ENCODE data around the gene OR5AU1. TPM values are rescaled to one million over a fixed set of nuclear protein-coding genes. Genes with fewer than 3 reads are reported as not detected.

Gene OR5AU1
- 8.4 TPM for total RNA-seq (ENCODE audit: insufficient read depth, low replicate concordance)

DNA sequence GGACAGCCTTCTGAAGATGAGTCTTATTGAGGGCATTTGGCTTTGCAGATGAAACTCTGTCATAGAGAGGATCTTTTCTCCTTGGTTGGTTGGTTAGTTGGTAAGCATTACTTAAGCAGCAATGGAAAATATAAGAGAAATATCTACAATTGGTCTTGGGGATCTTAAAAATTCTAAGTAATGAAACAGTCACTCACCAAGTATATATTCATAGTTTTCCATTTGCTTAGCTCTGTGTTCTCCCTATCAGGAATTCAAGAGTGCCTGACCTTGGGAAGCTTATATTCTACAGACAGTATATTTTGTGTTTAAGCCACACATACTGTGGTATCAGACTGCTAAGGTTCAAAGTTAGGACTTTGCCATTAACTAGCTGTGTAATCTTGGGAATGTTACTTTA lies at the start of gene OR5AU1:
OR5AU1 (minus strand) TSS at position 101 of the 400 bp plus-strand sequence. CDS start 191 bp downstream, outside the sequence.
- DNase-seq (ENCODE audit: low spot score): no peak

DNA sequence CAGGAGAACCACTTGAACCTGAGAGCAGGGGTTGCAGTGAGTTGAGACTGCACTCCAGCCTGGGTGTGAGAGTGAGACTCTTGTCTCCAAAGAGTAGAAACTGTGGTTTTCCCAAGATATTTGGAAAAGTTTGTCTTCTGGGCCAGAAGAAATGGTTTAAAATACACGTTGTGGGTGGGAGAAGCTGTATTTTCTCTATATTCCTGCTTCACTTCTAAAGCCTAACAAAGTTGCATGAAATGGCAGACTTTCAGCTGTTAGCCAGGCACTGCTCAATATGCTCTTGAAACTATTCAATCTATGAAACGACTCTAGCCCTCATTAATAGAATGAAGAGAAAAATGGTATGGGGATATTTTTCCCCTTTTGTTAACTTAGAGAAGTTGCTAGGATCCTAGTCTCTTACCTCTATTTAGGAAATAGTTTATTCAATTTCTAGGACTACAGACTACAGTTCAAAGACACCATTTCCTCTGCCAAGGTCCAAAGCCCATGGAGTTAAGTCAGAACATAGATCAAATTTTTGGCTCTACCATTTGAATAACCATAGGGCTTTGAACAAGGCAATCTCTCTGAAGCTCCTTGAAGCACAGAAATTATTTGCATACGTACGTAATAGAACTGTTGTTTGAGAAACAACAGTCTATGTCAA lies 49.3 kb upstream of the OR5AU1 start:
- no peak for DNase-seq (ENCODE audit: low spot score)

DNA sequence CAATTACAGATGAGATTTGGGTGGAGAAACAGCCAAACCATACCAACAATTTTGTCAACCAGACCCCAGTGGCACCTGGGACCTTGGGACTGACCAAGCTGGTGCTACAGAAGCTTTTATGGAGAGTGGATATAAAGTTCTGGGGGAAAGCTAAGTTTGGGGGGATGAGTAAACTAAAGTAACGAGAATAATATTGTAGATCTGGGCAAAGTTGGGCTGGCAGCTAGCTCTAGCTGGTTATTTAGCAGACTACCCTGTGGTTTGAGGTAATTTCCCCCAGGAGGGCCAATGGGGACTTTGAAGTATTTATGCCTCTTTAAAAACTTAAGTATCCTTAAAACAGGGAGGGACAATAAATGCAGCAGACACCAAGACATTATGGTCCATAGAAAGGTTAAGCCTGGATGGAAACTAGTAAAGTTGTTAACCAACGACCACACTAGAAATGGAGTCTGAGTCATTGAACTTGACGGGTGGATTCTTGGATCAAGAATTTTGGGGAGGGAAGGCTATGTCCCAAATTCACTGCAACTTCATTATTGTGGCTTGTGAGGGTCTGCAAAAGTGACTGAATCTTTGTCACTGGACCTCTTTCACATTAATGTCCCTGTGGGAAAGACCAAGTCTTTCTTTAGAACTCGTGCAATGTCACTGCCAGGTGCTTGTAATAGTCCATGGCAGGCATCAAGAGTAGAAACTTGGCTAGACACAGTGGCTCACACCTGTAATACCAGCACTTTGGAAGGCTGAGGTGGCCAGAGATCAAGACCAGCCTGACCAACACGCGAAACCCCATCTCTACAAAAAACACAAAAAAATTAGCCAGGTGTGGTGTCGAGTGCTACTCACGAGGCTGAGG lies 48.5 kb upstream of the OR5AU1 start:
- no peak for DNase-seq (ENCODE audit: low spot score)

DNA sequence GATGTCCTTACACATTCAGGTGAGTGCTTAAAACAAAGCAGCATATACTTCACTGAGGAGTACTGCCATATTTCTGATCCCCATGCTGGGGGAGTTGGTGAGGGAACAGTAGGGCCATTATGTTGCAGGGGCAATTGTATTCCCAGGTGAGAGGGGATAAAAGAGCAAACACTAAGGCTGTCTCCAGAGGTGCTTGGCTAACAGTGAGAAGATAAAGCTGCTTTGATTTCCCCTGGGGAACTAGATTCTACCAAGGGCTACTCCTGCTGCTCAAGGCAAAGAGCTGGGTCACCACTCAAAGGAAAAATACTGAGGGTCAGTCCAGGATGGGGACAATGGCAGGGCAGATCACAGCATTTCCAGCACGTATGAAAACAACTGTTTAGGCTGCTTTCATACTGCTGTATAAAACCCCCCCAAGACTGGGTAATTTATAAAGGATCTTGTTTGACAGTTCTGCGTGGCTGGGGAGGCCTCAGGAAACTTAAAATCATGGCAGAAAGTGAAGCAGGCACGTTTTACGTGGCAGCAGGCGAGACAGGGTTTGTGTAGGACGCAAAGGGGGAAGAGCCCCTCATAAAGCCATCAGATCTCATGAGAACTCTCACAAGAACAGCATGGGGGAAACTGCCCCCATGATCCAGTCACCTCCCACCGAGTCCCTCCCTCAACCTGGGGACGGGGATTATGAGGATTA lies 47.8 kb upstream of the OR5AU1 start:
- no peak for DNase-seq (ENCODE audit: low spot score)

DNA sequence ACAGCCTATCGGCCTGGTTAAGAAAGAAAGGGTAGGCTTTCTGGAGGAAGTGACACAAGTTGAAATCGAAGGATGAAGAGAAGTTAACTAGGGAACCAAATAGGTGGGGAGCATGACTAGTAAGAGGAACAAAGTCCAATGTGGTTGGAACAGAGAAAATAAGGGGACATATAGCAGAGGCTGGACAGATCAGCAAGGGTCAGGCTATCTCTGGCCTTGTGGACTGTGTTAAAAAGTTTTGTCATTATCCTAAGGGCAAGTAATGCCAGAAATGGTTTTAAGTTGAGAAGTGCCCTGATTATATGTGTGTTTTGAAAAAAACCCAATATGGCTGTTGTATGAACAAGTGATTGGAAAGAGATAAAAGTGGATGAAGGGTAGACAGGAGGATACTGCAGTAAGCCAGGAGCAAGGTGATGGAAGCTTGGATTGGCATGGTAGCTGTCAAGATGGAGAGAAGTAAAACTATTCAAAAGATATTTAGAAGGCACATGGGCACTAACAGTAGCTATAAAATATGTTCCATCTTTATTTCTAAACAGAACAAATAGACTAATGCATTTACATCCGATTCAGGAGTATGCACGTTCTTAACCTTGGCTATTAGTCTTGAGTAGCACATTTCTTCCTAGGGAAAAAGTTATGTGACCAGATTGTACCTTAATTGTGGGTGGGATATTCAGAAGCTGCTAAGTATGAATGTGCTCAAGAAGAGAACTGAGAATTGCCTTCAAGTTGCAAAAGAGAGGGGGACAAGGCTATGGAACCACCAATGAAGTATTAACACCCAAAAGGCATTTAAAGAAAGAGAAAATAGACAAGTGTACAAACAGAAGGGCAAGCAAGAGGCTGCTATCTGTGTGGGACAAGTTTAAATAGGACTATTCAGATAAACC lies 46.8 kb upstream of the OR5AU1 start:
- DNase-seq (ENCODE audit: low spot score): no peak

DNA sequence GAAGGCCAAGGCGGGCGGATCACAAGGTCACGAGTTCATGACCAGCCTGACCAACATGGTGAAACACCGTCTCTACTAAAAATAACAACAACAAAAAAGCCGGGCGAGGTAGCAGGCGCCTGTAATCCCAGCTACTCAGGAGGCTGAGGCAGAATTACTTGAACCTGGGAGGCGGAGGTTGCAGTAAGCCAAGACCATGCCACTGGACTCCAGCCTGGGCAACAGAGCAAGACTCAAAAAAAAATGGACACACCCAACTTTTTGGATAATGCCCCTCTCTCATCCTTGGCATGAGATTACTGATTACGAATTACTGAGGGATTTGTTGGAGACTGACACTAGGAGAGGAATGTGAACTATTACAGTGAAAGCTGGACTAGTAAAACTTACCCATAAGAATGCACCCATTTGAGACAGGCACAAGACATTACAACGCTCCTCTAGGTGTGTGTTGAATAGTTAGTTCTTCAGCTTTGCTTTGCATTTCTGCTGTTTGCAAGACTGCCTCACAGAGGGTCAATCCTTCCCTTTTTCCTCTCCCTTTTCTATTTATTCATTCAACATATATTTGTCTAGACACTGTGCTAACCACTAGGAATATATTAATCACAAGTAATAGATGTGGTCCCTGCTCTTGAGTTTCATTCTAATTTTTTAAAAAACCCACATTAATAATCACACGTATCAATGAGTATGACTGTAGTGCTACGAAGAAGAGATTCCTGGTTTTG lies 46.0 kb upstream of the OR5AU1 start:
- DNase-seq (ENCODE audit: low spot score): no peak

DNA sequence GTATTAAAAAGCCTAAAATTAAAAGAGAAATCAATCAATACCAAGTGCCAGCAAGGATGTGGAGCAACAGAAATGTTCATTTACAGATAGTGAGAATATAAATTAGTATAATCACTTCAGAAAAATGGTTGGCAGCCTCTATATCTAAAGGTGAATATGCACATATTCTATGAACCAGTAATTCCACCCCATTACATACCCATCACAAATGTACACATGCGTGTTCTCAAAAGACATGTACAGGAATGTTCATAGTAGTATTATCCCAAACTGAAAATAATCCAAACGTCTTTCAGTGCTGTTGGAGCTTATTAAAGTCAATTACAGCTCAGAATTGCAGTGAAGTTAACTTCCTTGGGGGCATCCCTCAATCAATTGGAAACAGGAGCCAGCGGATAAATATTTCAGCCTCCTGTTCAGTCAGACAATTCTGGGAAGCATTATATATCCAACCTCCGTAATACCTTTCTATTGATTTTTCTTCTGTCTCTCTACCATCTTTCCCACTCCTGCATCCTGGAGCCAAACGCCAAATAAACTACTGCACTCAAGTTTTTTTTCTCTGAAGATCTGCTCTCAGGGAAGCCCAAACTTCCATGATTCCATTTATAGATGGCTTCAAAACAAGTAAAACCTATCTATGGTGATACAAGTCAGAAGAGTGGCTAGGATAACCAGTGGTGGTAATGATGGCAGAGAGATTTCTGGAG lies 45.0 kb upstream of the OR5AU1 start:
- DNase-seq (ENCODE audit: low spot score): no peak

DNA sequence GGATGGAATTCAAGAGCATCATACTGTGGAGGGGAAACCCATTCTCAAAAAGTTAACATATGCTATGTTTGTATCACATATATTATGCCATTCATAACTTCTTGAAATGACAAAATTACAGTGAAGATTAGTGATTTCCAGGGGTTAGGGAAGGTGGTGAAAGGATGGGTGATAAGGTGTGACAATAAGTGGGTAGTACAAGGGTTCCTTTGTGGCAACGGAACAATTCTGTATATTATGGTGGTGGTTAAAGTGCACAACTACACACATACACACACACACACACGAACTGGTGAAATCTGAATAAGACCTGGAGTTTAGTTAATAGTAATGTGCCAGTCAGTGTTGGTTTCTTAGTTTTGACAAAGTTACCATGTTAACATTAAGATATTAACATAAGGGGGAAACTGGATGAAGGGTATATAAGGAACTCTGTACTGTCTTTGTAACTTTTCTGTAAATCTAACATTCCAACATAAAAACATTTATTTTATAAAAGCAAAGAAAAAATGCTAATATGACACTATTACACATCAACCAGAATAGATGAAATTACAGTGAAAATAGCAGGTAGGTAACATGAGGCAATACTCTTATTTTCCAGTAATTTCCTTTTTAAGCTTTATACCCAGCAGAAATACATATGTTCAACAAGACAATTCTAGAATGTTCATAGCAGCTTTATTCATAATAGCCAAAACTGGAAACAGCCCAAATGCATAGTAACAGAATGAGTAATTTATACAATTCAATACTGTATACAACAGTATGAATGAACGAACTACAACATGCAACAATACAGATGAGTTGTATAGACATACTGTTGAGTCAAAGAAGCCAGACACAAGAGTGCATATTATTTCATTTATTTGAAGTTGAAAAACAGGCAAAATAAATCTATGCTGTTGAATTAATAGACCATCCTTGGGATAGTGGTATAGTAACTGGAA lies 44.0 kb upstream of the OR5AU1 start:
- no peak for DNase-seq (ENCODE audit: low spot score)

DNA sequence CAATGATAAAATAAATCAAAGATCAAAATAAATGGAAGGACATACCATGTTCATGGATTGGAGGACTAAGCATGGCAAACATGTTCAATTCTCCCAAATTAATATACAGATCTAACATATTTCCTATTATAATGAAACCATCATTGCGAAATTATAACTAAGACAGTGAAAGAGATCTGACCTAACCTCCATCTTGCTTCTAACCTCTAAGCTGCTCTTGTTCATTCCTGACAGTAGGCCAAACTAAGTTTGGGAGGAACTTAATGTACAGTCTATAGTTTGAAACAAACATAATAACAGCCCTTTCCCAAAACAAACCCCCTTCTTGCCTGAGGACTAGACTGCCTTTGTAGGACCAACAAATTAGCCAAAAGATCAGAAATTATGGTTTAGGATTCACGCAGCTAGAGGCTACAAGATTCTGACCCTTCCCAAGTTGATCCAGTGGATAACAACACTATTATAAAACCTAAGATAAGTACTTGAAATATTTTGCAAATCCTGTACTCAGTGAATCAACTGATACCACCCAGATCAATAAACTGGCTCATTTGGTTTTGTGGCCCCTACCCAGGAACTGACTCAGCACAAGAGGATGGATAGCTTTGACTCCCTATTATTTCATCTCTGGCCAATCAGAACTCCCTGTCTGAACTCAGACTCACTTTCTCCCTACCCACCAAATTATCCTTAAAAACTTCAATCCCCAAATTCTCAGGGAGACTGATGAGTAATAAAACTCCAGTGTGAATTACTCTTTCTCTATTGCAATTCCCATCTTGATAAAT lies 41.7 kb upstream of the OR5AU1 start:
- DNase-seq (ENCODE audit: low spot score): no peak

DNA sequence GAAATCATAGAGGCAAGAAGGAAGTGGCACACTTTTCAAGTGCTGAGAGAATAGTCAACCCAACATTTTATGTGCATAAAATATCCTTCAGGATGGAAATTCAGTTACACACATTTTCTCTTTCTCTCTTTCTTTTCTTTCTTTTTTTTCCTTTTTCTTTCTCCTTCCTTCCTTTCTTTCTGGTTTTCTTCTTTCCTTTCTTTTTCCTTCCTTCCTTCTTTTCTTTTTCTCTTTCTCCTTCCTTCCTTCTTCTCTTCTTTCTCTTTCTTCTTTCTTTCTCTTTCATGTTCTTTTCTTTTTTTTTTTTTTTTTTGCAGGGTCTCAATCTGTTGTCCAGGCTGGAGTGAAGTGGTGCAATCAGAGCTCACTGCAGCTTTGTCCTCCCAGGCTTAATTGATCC lies 38.7 kb upstream of the OR5AU1 start:
- no peak for DNase-seq (ENCODE audit: low spot score)

DNA sequence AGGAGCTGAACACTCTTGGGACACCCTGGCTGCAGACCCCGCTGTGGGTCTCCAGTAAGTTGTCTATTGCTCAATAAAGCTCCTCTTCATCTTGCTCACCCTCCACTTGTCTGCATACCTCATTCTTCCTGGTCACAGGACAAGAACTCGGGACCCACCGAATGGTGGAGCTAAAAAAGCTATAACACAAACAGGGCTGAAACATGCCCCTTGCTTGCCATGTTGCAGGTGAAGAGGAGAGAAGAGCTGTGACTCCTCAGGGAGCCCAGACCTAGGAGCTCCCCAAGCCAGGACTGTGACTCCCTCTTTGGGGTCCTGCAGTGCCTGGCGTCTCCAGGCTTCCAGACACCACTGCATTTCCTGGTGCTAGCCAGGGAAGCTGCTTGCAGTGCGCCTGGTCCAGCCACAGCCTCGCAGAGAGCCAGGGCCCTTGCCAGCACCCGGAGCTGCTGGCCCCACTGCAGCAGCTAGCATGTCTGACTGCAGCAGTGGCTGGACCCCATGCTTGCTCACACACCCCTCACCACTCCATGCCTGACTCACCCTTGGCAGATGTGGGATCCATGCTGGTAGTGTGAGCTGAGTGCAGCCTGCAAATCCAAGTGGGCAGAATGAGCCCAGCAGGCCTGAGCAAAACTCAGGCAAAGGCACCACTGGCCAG lies 37.1 kb upstream of the OR5AU1 start:
- no peak for DNase-seq (ENCODE audit: low spot score)

DNA sequence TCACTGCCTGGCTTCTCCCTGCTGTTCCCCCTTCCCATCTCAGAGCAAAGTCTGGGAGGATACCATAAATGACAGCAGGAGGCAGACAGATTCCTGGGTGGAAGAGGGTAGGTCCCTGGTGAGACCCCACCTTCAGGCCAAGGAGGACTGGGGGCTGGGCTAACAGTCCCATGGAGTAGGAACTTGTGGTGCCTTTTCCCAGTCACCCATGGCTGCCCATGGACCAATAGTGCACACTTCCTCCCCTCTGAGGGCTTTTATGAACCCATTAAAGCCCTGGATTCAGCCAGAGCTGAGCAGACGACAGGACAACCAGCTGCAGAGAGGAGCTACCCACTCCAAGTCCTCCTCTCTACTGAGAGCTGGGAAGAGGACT lies 36.6 kb upstream of the OR5AU1 start:
- no peak for DNase-seq (ENCODE audit: low spot score)

DNA sequence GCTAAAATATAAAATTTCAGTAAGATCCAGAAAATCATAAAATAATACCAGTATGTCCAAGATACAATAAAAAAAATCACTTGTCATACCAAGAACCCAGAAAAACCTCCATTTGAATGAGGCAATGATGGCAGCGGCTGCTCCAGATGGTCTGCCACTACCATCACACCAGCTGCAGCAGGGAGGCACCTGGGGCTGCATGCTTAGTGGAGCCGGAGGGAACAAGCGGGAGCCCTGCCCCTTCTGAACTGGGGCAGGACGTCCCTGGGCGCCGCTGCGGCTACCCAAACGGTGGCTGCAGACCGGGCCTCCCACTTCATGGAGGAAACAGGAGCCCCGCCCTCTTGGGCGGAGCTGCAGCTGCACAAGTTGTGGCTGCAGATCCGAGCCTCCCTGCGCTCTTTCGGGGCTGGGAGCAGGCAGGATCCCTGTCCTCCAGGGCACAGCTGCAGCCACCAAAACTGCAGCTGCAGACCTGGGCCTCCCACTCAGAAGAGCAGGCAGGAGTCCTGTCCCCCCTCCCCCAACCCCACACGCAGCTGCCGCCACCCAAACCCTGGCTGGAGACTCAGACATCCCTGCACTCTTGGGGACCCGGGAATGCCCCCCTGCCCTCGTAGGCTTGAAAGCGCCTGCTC lies 36.1 kb upstream of the OR5AU1 start:
- DNase-seq (ENCODE audit: low spot score): peak; percentile 41

DNA sequence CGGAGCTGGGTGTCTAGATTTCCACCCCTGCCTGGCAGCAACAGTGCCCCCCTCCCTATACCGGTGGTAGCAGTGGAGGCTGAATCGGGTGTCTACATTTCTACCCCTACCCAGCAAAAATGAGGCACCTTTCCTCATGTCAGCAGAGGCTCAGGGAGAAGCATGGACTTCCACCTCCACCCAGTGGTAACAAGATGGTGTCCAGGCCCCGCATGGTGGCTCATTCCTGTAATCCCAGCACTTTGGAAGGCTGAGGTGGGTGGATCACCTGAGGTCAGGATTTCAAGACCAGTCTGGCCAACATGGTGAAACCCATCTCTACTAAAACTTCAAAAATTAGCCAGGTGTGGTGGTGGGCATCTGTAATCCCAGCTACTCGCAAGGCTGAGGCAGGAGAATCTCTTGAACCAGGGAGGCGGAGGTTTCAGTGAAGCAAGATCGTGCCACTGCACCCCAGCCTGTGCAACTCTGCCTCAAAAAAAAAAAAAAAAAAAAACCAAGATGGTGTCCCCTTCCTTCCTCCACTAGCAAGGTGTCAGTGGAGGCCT lies 35.5 kb upstream of the OR5AU1 start:
- no peak for DNase-seq (ENCODE audit: low spot score)

DNA sequence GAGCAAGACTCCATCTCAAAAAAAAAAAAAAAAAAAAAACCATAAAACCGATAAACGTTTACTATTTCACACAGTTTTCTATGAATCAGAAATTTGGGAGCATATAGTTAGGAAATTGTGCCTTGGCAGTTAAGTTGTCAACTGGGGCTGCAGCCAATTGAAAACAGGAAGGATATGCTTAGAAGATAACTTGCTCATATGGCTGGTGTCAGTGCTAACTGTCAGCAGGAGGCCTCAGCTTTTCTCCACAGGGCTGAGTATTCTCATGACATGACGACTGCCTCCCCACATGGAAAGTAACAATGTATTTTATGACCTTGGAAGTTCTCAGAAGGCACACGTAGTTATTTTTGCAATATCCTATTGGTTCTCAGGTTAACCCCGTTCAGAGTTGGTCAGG lies 29.6 kb upstream of the OR5AU1 start:
- DNase-seq (ENCODE audit: low spot score): no peak

DNA sequence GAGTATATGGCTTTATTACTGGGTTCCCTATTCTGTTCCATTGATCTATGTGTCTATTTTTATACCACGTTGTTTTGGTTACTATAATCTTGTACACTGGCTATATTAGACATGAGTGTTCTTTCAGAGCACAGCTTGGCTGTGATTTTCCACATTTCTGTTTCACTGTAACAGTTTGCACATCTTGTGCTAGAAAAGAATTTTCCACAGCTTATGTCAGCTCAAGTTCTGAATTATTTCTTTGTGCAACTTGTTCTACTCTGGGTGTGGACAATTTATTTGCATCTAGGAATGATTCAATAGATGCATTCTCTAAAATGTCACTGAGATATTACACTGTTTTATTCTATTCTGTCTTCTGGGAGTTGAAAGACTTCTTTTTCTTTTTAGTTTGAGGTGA lies 28.4 kb upstream of the OR5AU1 start:
- DNase-seq (ENCODE audit: low spot score): no peak

DNA sequence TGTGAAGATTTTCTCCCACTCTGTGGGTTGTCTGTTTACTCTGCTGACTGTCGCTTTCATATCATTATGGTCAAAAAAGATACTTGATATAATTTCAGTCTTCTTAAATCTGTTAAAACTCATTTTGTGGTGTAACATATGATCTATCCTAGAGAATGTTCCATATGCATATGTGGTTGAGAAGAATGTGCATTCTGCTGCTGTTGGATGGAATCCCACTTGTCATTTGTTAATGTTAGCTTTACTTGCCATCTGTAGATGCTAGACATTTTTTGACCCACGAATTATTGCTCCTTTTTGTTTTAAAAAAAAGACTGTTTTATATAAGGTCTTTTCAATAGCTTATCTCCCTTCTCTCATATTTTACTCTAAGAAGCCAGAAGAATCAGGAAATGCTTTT lies 26.3 kb upstream of the OR5AU1 start:
- no peak for DNase-seq (ENCODE audit: low spot score)
